IMR-90 (cell line): ENCODE data around the gene HMGN4. TPM values are rescaled to one million over a fixed set of nuclear protein-coding genes. Genes with fewer than 3 reads are reported as not detected.
A peak's percentile ranks its signal among the peaks of the same experiment; 100 is the strongest.

ENCODE experiments used
- ATAC-seq: fragments of 200-7000 bp; cut with Tn5 transposase; 2 replicates; pipeline ENCODE4 v1.9.1; 2020; ENCODE audit warnings: low read depth, mild to moderate bottlenecking, moderate library complexity
- BruUV-seq: library from RNA; stranded (reverse); fragments of 400-500 nt; replicated peaks from 2 replicates; lab custom pipeline; 2021; lab: Mats Ljungman, UMichigan
- CTCF ChIA-PET: fragments of 300-600 bp; formaldehyde crosslinking; extraction: SDS; loops from one replicate; lab custom pipeline; 2021; ENCODE audit warnings: antibody characterized with exemption; lab: Yijun Ruan, JAX
- POLR2A ChIA-PET: fragments of 300-600 bp; sonication (Branson Sonifier 250); formaldehyde crosslinking; loops from one replicate; lab custom pipeline; 2022; ENCODE audit warnings: antibody characterized with exemption; ENCODE audit not compliant: unreplicated experiment; lab: Charles Lee
- DNase-seq: peaks from one replicate; pipeline ENCODE4 v3.0.0; 2013
- H2AFZ ChIP-seq: replicated peaks from 2 replicates; pipeline ENCODE3; 2013; ENCODE audit warnings: low read length, mild to moderate bottlenecking; ENCODE audit not compliant: poor library complexity
- H2AK5ac ChIP-seq: 2 replicates; pipeline ENCODE4 v1.6.1; 2013; ENCODE audit warnings: low read depth, low read length, inconsistent platforms
- H2AK9ac ChIP-seq: replicated peaks from 2 replicates; pipeline ENCODE3; 2013; ENCODE audit warnings: mild to moderate bottlenecking, low read depth, low read length, moderate library complexity; ENCODE audit not compliant: poor library complexity
- H2BK120ac ChIP-seq: 2 replicates; pipeline ENCODE4 v1.6.1; 2013; ENCODE audit warnings: low read depth, low read length, inconsistent platforms
- H2BK15ac ChIP-seq: 3 replicates; pipeline ENCODE4 v1.6.1; 2013; ENCODE audit warnings: low read depth, low read length, inconsistent platforms
- H2BK20ac ChIP-seq: 2 replicates; pipeline ENCODE4 v1.6.1; 2013; ENCODE audit warnings: low read depth, mild to moderate bottlenecking, inconsistent platforms, low read length, moderate library complexity
- H2BK5ac ChIP-seq: 2 replicates; pipeline ENCODE4 v1.6.1; 2013; ENCODE audit warnings: mild to moderate bottlenecking, low read depth, low read length, inconsistent platforms; ENCODE audit not compliant: poor library complexity, severe bottlenecking
- H3K14ac ChIP-seq: replicated peaks from 2 replicates; pipeline ENCODE4 v1.6.1; 2013; ENCODE audit warnings: low read depth, low read length, inconsistent platforms
- H3K18ac ChIP-seq: 2 replicates; pipeline ENCODE4 v1.6.1; 2013; ENCODE audit warnings: low read depth, low read length, control low read depth
- H3K23ac ChIP-seq: 2 replicates; pipeline ENCODE4 v1.6.1; 2013; ENCODE audit warnings: low read depth, low read length, inconsistent platforms
- H3K27ac ChIP-seq: 2 replicates; pipeline ENCODE4 v1.5.1; 2013; ENCODE audit warnings: mild to moderate bottlenecking, control low read depth, low read length; ENCODE audit not compliant: insufficient read depth
- H3K27me3 ChIP-seq: 2 replicates; pipeline ENCODE4 v1.6.1; 2013; ENCODE audit warnings: low read length; ENCODE audit not compliant: control insufficient read depth, insufficient read depth
- H3K36me3 ChIP-seq: 2 replicates; pipeline ENCODE4 v1.6.1; 2013; ENCODE audit warnings: low read length, mixed read lengths; ENCODE audit not compliant: control insufficient read depth, insufficient read depth
- H3K4ac ChIP-seq: 2 replicates; pipeline ENCODE4 v1.6.1; 2013; ENCODE audit warnings: low read depth, low read length, inconsistent platforms
- H3K4me1 ChIP-seq: 2 replicates; pipeline ENCODE4 v1.6.1; 2013; ENCODE audit warnings: low read length, mixed read lengths; ENCODE audit not compliant: control insufficient read depth, insufficient read depth
- H3K4me2 ChIP-seq: 2 replicates; pipeline ENCODE4 v1.6.1; 2013; ENCODE audit warnings: low read depth, mild to moderate bottlenecking, control low read depth, low read length, moderate library complexity
- H3K4me3 ChIP-seq: 2 replicates; pipeline ENCODE4 v1.5.1; 2013; ENCODE audit warnings: low read depth, mild to moderate bottlenecking, control low read depth, low read length, moderate library complexity; ENCODE audit not compliant: insufficient read depth
- H3K56ac ChIP-seq: 2 replicates; pipeline ENCODE4 v1.6.1; 2013; ENCODE audit warnings: low read length, inconsistent platforms; ENCODE audit not compliant: insufficient read depth; ENCODE audit errors: extremely low read depth
- H3K79me1 ChIP-seq, 2 experiments: 2 replicates each; pipeline ENCODE4 v1.6.1; 2013; ENCODE audit warnings: low read length in 2 of 2, inconsistent platforms in 1 of 2, low read depth in 1 of 2
- H3K9ac ChIP-seq: 2 replicates; pipeline ENCODE4 v1.6.1; 2013; ENCODE audit warnings: low read depth, low read length, control low read depth
- H3K9me1 ChIP-seq: 2 replicates; pipeline ENCODE4 v1.6.1; 2013; ENCODE audit warnings: low read length, inconsistent platforms; ENCODE audit not compliant: insufficient read depth
- H3K9me3 ChIP-seq: 2 replicates; pipeline ENCODE4 v1.6.1; 2013; ENCODE audit warnings: low read length; ENCODE audit not compliant: control insufficient read depth, insufficient read depth
- H4K20me1 ChIP-seq: 2 replicates; pipeline ENCODE4 v1.6.1; 2013; ENCODE audit warnings: low read length, inconsistent platforms; ENCODE audit not compliant: insufficient read depth
- H4K5ac ChIP-seq: 2 replicates; pipeline ENCODE4 v1.6.1; 2013; ENCODE audit warnings: mild to moderate bottlenecking, low read depth, low read length, control low read depth
- H4K8ac ChIP-seq, 2 experiments: 2 replicates each; pipeline ENCODE4 v1.6.1; 2013; ENCODE audit warnings: low read depth in 2 of 2, low read length in 2 of 2, control low read depth in 1 of 2, inconsistent platforms in 1 of 2
- H4K91ac ChIP-seq: 2 replicates; pipeline ENCODE4 v1.6.1; 2013; ENCODE audit warnings: low read depth, low read length, inconsistent platforms; ENCODE audit not compliant: insufficient read depth
- CTCF ChIP-seq: conservative IDR thresholded peaks from 2 replicates; pipeline ENCODE4 v1.5.1; 2012; ENCODE audit warnings: mild to moderate bottlenecking, low read depth, low read length, improper control_type of control experiment
- ELK1 ChIP-seq: fragments of 150-350 bp; IDR thresholded peaks from 2 replicates; pipeline ENCODE4 v1.6.1; 2016; ENCODE audit warnings: low read depth, mild to moderate bottlenecking, low read length, moderate library complexity, borderline replicate concordance
- MAZ ChIP-seq: IDR thresholded peaks from 2 replicates; pipeline ENCODE4 v1.6.1; 2012; ENCODE audit warnings: low read depth, mild to moderate bottlenecking, low read length, improper control_type of control experiment, moderate library complexity, borderline replicate concordance
- NFE2L2 ChIP-seq: fragments of 150-350 bp; IDR thresholded peaks from 2 replicates; pipeline ENCODE4 v1.6.1; 2016; ENCODE audit warnings: low read depth, mild to moderate bottlenecking, low read length
- POLR2A ChIP-seq: IDR thresholded peaks from 2 replicates; pipeline ENCODE4 v1.6.1; 2012; ENCODE audit warnings: mild to moderate bottlenecking, low read depth, low read length
- RAD21 ChIP-seq: IDR thresholded peaks from 2 replicates; pipeline ENCODE4 v1.6.1; 2012; ENCODE audit warnings: low read length, improper control_type of control experiment
- RCOR1 ChIP-seq: IDR thresholded peaks from 2 replicates; pipeline ENCODE4 v1.6.1; 2012; ENCODE audit warnings: mild to moderate bottlenecking, low read length, improper control_type of control experiment; ENCODE audit not compliant: insufficient replicate concordance
- SMC3 ChIP-seq: fragments of 150-350 bp; IDR thresholded peaks from 2 replicates; pipeline ENCODE4 v1.6.1; 2016; ENCODE audit warnings: low read depth, mild to moderate bottlenecking, antibody characterized with exemption, low read length, moderate library complexity
- WGBS, 2 experiments: methylation state at CpG; one replicate each; pipeline versions ENCODE4 v1.1.5 to v1.1.7; 2013; ENCODE audit warnings: missing lambda C conversion rate in 2 of 2; ENCODE audit not compliant: insufficient read length in 1 of 2; ENCODE audit errors: extremely low coverage in 2 of 2; 5-methylcytosine and 5-hydroxymethylcytosine counted together
- dilution Hi-C: fragments of 300-500 bp; cut with HindIII; formaldehyde crosslinking; loops from one replicate; pipeline ENCODE4 v1.14.3; 2018; ENCODE audit warnings: low sequenced_read_pairs; ENCODE audit not compliant: unreplicated experiment
- in situ Hi-C: fragments of 300-500 bp; cut with MboI; formaldehyde crosslinking; loops from 3 replicates; pipeline ENCODE4 v1.14.3; 2019; ENCODE audit warnings: low sequenced_read_pairs, inconsistent platforms, mixed read lengths
- intact Hi-C: fragments of 100-400 bp; cut with micrococcal nuclease; formaldehyde crosslinking; loops from 2 replicates; pipeline ENCODE4 v1.10.0; 2022
- polyA plus RNA-seq, 3 experiments: library from polyadenylated mRNA; depleted of rRNA; stranded (reverse); fragments of >200 nt; gene quantifications; 2 replicates each; pipeline ENCODE4 v1.2.3, GENCODE V29; 2012; ENCODE audit warnings: low replicate concordance in 1 of 3
- total RNA-seq: library from RNA; depleted of rRNA; stranded (reverse); fragments of >200 nt; gene quantifications from 2 replicates; pipeline ENCODE4 v1.2.3, GENCODE V29; 2012

Gene HMGN4
- total and polyA plus RNA-seq, 2 of the 4 experiments (the other 2 are of a cell fraction), result 46.4 to 50.2 TPM

- Histone ChIP-seq H2AK5ac (no peak overlapping the region), H4K5ac (peak overlapping the region; percentile 40; the same call in 1 of the 2 replicates), H3K27me3 (no peaks in the 10 kb centered on the region), H3K4ac (no peak overlapping the region; the same call in 1 of the 2 replicates), H3K4me3 (peak overlapping the region; percentile 61), H3K9me1 (no peaks in the 10 kb centered on the region; the same call in 1 of the 2 replicates), H2BK5ac (peak overlapping the region; percentile 57), H3K9ac (peak overlapping the region; percentile 66), H3K4me1 (peaks cover 3% of the 10 kb centered on the region; the same call in 1 of the 2 replicates), H3K9me3 (no peaks in the 10 kb centered on the region), H2BK20ac (no peak overlapping the region), H2AK9ac (peak overlapping the region; percentile 47), H3K23ac (no peak overlapping the region), H2BK120ac (peak overlapping the region; percentile 40; the same call in 1 of the 2 replicates), H3K4me2 (peak overlapping the region; percentile 91), H3K14ac (no peak overlapping the region), H3K79me1 (peaks cover 8 to 19% of the 10 kb centered on the region in 2 experiments; a peak in 3 of 4 replicates), H3K36me3 (peaks cover 12% of the 10 kb centered on the region), H4K20me1 (no peaks in the 10 kb centered on the region), H4K8ac (peak overlapping the region; percentile 69 to 84; a peak in 3 of 4 replicates), H2BK15ac (no peak overlapping the region), H2AFZ (peak overlapping the region; percentile 95), H3K18ac (no peak overlapping the region), H3K56ac (no peak overlapping the region), H3K27ac (peak overlapping the region; percentile 25; the same call in 1 of the 2 replicates), H4K91ac (peak overlapping the region; percentile 49)
- BruUV-seq, result no TSS peak
- DNase-seq, result peak; percentile 84
- peak; percentile 74 for ATAC-seq
- in situ Hi-C loops, result no loop called here
- POLR2A ChIA-PET, result no interaction called here
- WGBS, 2 experiments, result 0% methylated on average over 6 of the region's 39 CpGs; no CpG with 5 or more reads in 1 of the 2 experiments
- intact Hi-C loops, result loop anchor here (1.0 kb wide), 3 partner anchors 18 to 254 kb away; no protein-coding TSS in a partner anchor
- CTCF ChIA-PET, result interaction anchor here (0.5 to 2.4 kb wide), 18 partner anchors 10 to 496 kb away, joined by 3 to 24 read pairs (median 6); a partner anchor contains a TSS
- TF ChIP-seq MAZ (no peak), NFE2L2 (no peak), RAD21 (peak; percentile 78), CTCF (peak; percentile 89), POLR2A (no peak), SMC3 (peak; percentile 79), ELK1 (no peak), RCOR1 (no peak)
- dilution Hi-C loops, result no loop called here
These were observed 57.6 kb downstream of the HMGN4 start for GRCh38 chr6:26595669-26596269.
